22Rv1 (cell line): Measurements from ENCODE around the gene GPR4.

Experiments
- CTCF ChIP-seq: fragments of 450-650 bp; IDR thresholded peaks from 2 replicates; pipeline ENCODE4 v1.5.1; 2017; ENCODE audit warnings: mild to moderate bottlenecking
- ZFX ChIP-seq: fragments of 450-650 bp; IDR thresholded peaks from 2 replicates; pipeline ENCODE4 v1.6.1; 2017; ENCODE audit warnings: antibody characterized with exemption, borderline replicate concordance

- TF ChIP-seq CTCF, result no peak
- no peak for TF ChIP-seq ZFX
These were observed 897 bp downstream of the GPR4 start for GRCh38 chr19:45601115-45601514.
